ENCODE data around the gene ST6GALNAC2.
"Not testable (repeated sequence)": the region's sequence is repeated elsewhere in the genome, so short reads cannot be mapped to it uniquely, and the experiment has no call there.

Gene ST6GALNAC2

GRCh38 chr17:76525513-76525833 lies 60.2 kb downstream of the ST6GALNAC2 start:
- not testable (repeated sequence) for DNase-seq

DNA sequence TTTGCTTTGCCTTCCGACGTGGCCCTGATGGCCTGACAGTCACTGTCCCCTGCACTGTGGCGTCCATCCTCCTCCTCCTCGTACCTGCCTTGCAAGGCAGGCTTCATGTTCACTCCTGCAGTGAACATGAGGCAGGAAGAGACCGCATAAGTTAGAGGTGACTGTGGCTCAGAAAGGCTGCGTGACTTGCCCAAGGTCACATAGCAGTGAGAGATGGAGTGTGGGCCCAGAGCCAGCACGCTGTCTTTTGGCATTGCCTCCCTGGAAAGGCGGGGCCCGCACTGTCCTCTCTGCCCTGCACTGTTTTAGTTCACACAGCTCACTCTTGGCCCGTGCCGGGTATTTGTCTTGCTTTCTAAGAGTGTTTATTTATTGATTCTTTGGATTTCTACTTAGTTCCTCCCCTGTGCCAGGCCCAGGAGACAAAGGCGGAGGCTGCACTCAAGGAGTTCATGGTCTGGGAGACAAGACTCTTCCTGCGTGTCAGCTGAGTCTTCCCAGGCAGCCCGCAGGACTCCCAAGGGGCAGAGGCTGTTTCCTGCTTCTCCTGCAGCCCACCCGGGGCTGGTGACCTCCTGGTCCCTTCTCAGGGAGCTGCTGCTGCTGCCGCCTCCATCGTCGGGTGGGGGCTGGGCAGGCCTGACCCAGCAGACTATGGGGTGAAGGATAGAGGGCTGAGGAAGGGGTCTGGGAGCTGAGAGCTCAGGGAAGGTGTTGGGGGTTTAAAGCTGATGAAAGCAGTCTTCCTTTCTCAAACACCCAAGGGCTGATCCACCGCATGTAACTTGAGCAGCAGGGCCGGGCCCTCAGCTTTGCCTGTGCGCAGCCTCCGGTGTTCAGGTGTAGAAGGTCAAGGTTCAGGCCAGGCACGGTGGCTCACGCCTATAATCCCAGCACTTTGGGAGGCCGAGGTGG lies 60.8 kb downstream of the ST6GALNAC2 start:
- DNase-seq = no peak

GRCh38 chr17:76523084-76524037 lies 62.3 kb downstream of the ST6GALNAC2 start:
- peak; percentile 69 to 78 (median 74) for DNase-seq

DNA sequence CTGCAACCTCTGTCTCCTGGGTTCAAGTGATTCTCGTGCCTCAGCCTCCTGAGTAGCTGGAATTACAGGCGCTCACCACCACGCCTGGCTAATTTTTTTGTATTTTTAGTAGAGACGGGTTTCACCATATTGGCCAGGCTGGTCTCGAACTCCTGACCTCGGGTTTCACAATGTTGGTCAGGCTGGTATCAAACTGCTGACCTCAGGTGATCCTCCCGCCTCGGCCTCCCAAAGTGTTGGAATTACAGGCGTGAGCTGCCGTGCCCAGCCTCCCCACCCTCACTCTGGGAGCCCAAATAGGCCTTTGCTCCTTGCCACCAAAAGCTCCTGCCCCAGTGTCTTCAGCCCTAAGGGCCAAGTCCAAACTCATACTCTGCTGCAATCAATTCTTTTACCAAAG lies 64.0 kb downstream of the ST6GALNAC2 start:
- DNase-seq = not testable (repeated sequence)

GRCh38 chr17:76521262-76521661 lies 64.4 kb downstream of the ST6GALNAC2 start:
- no peak for DNase-seq

GRCh38 chr17:76519048-76519966 lies 66.4 kb downstream of the ST6GALNAC2 start:
- no peak for DNase-seq

- no peak for DNase-seq
These were observed 68.0 kb downstream of the ST6GALNAC2 start for GRCh38 chr17:76517638-76518038.
